ENCODE results near the gene MYCL.

Gene MYCL

DNA sequence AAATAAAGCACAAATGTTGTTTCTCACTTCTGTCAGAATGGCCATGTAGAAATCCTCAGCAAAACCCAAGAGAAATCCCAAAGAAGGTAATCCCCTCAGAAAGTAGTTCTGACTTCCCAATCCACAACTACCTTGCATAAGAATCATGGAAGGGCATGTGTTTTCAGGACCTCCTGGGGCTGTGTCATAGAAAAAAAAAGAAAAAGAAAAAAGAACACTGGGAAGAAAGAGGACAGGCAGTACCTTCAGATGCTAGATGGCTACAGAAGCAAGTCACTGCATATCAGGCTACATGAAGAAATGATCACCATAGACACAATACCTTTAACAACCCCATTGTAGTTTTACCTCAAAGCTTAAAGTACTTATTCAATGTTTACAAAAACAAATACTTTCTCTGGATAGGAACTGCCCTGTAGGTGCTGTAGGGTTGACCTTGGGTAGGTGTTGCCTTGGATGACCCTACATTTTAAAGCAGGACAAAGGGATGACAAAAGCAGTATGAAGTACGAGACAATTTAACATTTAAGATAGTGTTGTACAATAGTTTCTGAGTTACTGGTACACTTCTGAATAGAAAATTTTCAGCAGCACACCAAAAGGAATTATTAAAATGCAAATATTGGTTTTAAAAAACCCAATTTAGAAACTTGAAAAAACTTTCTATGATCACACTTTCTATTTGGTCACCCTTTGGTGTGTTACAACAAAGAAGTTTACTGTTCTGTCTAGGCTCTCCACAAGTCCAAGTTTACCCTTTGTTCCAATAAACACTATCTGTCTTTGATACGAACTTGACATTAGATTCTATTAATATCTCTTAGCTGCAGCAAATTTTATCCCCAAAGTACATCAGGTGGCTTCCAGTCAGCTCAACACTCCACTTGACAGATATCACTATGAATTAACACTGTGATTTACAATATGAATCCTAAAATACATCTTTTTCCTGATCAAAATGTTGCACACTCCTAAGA, 23.4 kb downstream of the MYCL start:
- Histone ChIP-seq H3K79me2 (ENCODE audit: insufficient read depth, low read length) (peaks cover 68% of the 10 kb centered on the region), H3K4me3 (ENCODE audit: insufficient read depth, low read length, poor library complexity, severe bottlenecking) (no peak overlapping the region), H3K9me2 (replicated peaks; ENCODE audit: insufficient read depth, low read length) (no peaks in the 10 kb centered on the region), H3F3A (ENCODE audit: insufficient read depth) (peaks cover 7% of the 10 kb centered on the region; the same call in 1 of the 2 replicates), H3K36me3 (ENCODE audit: low read length) (0 out of 2 replicates have a peak, but pooled peaks cover 5% of the 10 kb centered on the region), H2AFZ (ENCODE audit: low read depth, low read length, severe bottlenecking) (no peak overlapping the region), H4K20me1 (ENCODE audit: low read depth, low read length) (no peaks in the 10 kb centered on the region), H3K27ac (ENCODE audit: low read depth, low read length) (no peak overlapping the region), H3K27me3 (ENCODE audit: low read length) (no peaks in the 10 kb centered on the region), H3K9me3 (ENCODE audit: insufficient read depth, low read length) (no peaks in the 10 kb centered on the region), H3K4me2 (ENCODE audit: low read depth, low read length, poor library complexity, severe bottlenecking) (no peak overlapping the region), H3K9ac (ENCODE audit: low read length) (no peak overlapping the region)
- TF ChIP-seq EZH2phosphoT487 (conservative IDR thresholded peaks at IDR 0.05; ENCODE audit: low read length) (no peak), CTCF (IDR thresholded peaks at IDR 0.05; ENCODE audit: insufficient read depth, low read length, poor library complexity, severe bottlenecking) (no peak)

DNA sequence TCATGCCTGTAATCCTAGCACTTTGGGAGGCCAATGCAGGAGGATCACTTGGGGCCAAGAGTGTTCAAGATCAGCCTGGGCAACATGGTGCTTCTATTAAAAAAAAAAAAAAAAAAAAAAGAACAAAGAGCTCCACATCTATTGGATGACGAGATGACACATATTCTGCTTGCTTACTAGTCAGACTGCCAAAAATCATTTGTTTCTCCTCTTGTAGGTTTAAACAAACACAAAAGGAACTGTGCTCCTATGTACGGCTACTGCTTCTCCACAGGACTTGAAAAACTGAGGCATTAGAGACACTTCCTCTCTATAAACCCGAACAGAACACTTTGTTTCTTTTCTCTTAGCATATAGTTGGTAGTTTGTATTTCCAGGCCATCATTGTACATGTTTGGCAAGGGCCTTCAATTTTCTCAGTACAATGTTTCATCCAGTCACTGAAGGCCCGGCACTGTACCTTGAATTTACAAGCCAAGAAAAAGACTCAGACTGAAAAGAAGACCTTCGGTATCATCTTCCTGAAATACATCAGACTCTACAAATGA, 24.4 kb downstream of the MYCL start:
- H3K79me2 ChIP-seq (ENCODE audit: insufficient read depth, low read length), result peaks cover 66% of the 10 kb centered on the region
- H3K9me2 ChIP-seq (replicated peaks; ENCODE audit: insufficient read depth, low read length), result no peaks in the 10 kb centered on the region
- TF ChIP-seq EZH2phosphoT487 (conservative IDR thresholded peaks at IDR 0.05; ENCODE audit: low read length) (no peak), CTCF (IDR thresholded peaks at IDR 0.05; ENCODE audit: insufficient read depth, low read length, poor library complexity, severe bottlenecking) (no peak)
- no peak overlapping the region for H3K4me2 ChIP-seq (ENCODE audit: low read depth, low read length, poor library complexity, severe bottlenecking)
- no peak overlapping the region for H2AFZ ChIP-seq (ENCODE audit: low read depth, low read length, severe bottlenecking)
- no peak overlapping the region for H3K9ac ChIP-seq (ENCODE audit: low read length)
- no peaks in the 10 kb centered on the region for H3K9me3 ChIP-seq (ENCODE audit: insufficient read depth, low read length)
- peaks cover 7% of the 10 kb centered on the region; the same call in 1 of the 2 replicates for H3F3A ChIP-seq (ENCODE audit: insufficient read depth)
- no peak overlapping the region for H3K27ac ChIP-seq (ENCODE audit: low read depth, low read length)
- H3K27me3 ChIP-seq (ENCODE audit: low read length), result no peaks in the 10 kb centered on the region
- 0 out of 2 replicates have a peak, but pooled peaks cover 5% of the 10 kb centered on the region for H3K36me3 ChIP-seq (ENCODE audit: low read length)
- no peaks in the 10 kb centered on the region for H4K20me1 ChIP-seq (ENCODE audit: low read depth, low read length)
- no peak overlapping the region for H3K4me3 ChIP-seq (ENCODE audit: insufficient read depth, low read length, poor library complexity, severe bottlenecking)

GRCh38 chr1:39876144-39876543, 25.6 kb downstream of the MYCL start:
- H4K20me1 ChIP-seq (ENCODE audit: low read depth, low read length), result no peaks in the 10 kb centered on the region
- H3F3A ChIP-seq (ENCODE audit: insufficient read depth), result peaks cover 7% of the 10 kb centered on the region; the same call in 1 of the 2 replicates
- peaks cover 65% of the 10 kb centered on the region for H3K79me2 ChIP-seq (ENCODE audit: insufficient read depth, low read length)
- H3K27me3 ChIP-seq (ENCODE audit: low read length), result no peaks in the 10 kb centered on the region
- H3K9me2 ChIP-seq (replicated peaks; ENCODE audit: insufficient read depth, low read length), result no peaks in the 10 kb centered on the region
- no peak overlapping the region for H3K4me3 ChIP-seq (ENCODE audit: insufficient read depth, low read length, poor library complexity, severe bottlenecking)
- H3K36me3 ChIP-seq (ENCODE audit: low read length), result 0 out of 2 replicates have a peak, but pooled peaks cover 5% of the 10 kb centered on the region
- no peak overlapping the region for H3K27ac ChIP-seq (ENCODE audit: low read depth, low read length)
- no peaks in the 10 kb centered on the region for H3K9me3 ChIP-seq (ENCODE audit: insufficient read depth, low read length)
- TF ChIP-seq CTCF (IDR thresholded peaks at IDR 0.05; ENCODE audit: insufficient read depth, low read length, poor library complexity, severe bottlenecking), result no peak
- TF ChIP-seq EZH2phosphoT487 (conservative IDR thresholded peaks at IDR 0.05; ENCODE audit: low read length), result no peak
- no peak overlapping the region for H3K9ac ChIP-seq (ENCODE audit: low read length)
- no peak overlapping the region for H2AFZ ChIP-seq (ENCODE audit: low read depth, low read length, severe bottlenecking)
- H3K4me2 ChIP-seq (ENCODE audit: low read depth, low read length, poor library complexity, severe bottlenecking), result no peak overlapping the region

All from SU-DHL-6 (cell line).